ENCODE measurements around the gene PHKA1.

The PHKA1 gene

DNA sequence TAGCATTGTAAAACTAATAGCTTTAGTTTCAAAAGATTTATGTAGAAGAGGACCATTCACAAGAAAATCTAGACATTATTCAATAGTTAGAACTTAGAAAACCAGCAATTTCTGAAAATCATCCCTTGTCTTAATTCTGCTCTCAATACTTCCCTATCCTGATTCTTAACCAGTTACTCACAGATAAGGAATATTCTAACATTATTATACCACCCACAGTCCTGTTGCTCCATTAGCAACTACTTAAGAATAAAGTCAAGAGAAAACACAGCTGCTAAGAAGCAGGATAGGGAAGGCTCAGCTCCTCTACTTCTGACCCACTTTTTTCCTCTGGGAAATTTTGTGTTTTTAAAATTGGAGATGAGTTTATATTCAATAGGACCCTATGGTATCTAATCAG, 47.7 kb downstream of the PHKA1 start:
- H3K27ac ChIP-seq (ENCODE audit: low read length): no peak overlapping the region
- no peaks in the 10 kb centered on the region for H3K4me1 ChIP-seq (ENCODE audit: control insufficient read depth in 1 of 2, insufficient read depth in 2 of 2, low read length in 2 of 2)
- H3K27me3 ChIP-seq (ENCODE audit: low read depth, low read length): no peaks in the 10 kb centered on the region
- H3K4me3 ChIP-seq (ENCODE audit: low read depth in 1 of 2, low read length in 2 of 2): no peak overlapping the region
- no peaks in the 10 kb centered on the region for H3K36me3 ChIP-seq (ENCODE audit: control insufficient read depth in 1 of 2, insufficient read depth in 2 of 2, low read length in 2 of 2)
- H3K9me3 ChIP-seq (ENCODE audit: control insufficient read depth in 1 of 2, low read length in 2 of 2): no peaks in the 10 kb centered on the region

DNA sequence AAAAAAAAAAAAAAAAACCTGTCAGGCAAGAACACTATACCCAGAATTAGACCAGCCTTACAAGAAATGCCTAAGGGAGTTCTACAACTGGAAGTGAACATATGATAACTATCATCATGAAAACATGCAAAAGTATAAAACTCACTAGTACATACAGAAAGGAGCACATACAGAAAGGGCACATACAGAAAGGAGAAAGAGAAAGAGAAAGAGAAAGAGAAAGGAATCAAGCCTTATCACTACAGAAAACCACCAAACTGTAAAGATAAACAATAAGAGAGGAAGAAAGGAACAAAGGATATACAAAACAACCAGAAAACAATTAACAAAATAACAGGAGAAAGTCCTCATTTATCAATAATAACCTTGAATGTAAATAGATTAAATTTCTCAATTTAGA, 50.4 kb downstream of the PHKA1 start:
- no peaks in the 10 kb centered on the region for H3K27me3 ChIP-seq (ENCODE audit: low read depth, low read length)

DNA sequence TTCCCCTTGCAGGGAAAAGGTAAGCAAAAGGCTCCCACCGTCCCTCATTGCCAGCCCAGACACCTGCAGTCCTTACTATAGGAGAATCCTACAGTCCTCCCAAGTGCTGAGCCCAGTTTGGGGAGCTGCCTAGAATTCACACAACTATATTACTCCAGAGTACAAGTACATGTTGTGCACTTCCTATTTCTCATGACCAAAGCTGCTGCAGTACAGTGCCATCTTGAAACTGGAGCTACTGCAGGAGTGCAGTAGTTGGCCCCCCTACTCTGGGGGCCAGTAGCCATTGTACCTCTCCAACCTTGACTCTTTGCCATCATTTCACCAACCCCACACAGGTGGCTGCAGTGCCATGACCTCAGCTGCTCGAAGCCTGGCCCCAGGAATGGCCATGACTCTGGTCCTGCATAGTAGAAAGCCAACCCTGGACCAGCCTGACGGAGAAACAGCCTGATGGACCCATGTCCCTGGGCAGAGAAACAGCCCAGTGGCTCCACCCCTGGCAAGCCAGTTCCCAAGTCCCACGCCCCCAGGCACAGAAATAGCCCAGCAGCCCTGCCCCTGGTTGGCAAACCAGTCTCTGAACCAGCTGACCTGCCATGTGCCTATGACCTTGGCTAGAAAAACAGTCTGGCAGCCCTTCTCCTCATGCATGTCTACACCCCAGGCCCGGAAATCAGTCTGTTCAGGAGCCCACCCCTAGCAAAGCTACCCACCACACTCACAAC, 51.9 kb downstream of the PHKA1 start:
- H3K27ac ChIP-seq (ENCODE audit: low read length): no peak overlapping the region
- no peaks in the 10 kb centered on the region for H3K36me3 ChIP-seq (ENCODE audit: control insufficient read depth in 1 of 2, insufficient read depth in 2 of 2, low read length in 2 of 2)
- H3K4me1 ChIP-seq (ENCODE audit: control insufficient read depth in 1 of 2, insufficient read depth in 2 of 2, low read length in 2 of 2): no peaks in the 10 kb centered on the region
- H3K4me3 ChIP-seq (ENCODE audit: low read depth in 1 of 2, low read length in 2 of 2): no peak overlapping the region
- no peaks in the 10 kb centered on the region for H3K9me3 ChIP-seq (ENCODE audit: control insufficient read depth in 1 of 2, low read length in 2 of 2)
- no peaks in the 10 kb centered on the region for H3K27me3 ChIP-seq (ENCODE audit: low read depth, low read length)

More for the DNA sequence above, 50.4 kb downstream of the PHKA1 start:
- no peaks in the 10 kb centered on the region for H3K4me1 ChIP-seq (ENCODE audit: control insufficient read depth in 1 of 2, insufficient read depth in 2 of 2, low read length in 2 of 2)
- H3K9me3 ChIP-seq (ENCODE audit: control insufficient read depth in 1 of 2, low read length in 2 of 2): no peaks in the 10 kb centered on the region
- no peaks in the 10 kb centered on the region for H3K36me3 ChIP-seq (ENCODE audit: control insufficient read depth in 1 of 2, insufficient read depth in 2 of 2, low read length in 2 of 2)
- H3K4me3 ChIP-seq (ENCODE audit: low read depth in 1 of 2, low read length in 2 of 2): no peak overlapping the region
- H3K27ac ChIP-seq (ENCODE audit: low read length): no peak overlapping the region

- Histone ChIP-seq H3K4me3 (ENCODE audit: low read depth in 1 of 2, low read length in 2 of 2) (no peak overlapping the region), H3K9me3 (ENCODE audit: control insufficient read depth in 1 of 2, low read length in 2 of 2) (no peaks in the 10 kb centered on the region), H3K27me3 (ENCODE audit: low read depth, low read length) (no peaks in the 10 kb centered on the region), H3K27ac (ENCODE audit: low read length) (no peak overlapping the region), H3K4me1 (ENCODE audit: control insufficient read depth in 1 of 2, insufficient read depth in 2 of 2, low read length in 2 of 2) (no peaks in the 10 kb centered on the region), H3K36me3 (ENCODE audit: control insufficient read depth in 1 of 2, insufficient read depth in 2 of 2, low read length in 2 of 2) (no peaks in the 10 kb centered on the region)
These were observed 54.4 kb downstream of the PHKA1 start for GRCh38 chrX:72659723-72660122.

DNA sequence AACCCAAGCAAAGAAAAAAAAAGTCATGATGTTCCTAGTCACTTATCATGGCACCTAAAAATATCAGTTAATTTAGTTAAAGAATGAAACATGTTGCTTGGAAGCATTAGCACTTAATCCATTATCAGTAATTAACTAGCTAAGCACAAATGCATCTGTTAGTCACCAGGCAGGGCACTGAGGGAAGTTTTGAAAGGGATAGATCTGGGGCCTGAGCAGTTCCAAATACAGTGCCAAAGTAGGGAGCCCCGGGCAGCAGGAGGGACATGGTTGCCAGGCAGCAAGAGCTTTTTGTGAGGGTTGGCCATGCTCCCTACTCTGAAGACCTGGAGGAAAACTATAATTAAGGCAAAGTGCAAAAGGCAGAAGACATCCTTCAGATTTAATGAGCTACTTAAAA, 62.0 kb downstream of the PHKA1 start:
- H3K36me3 ChIP-seq (ENCODE audit: control insufficient read depth in 1 of 2, insufficient read depth in 2 of 2, low read length in 2 of 2): no peaks in the 10 kb centered on the region
- H3K27ac ChIP-seq (ENCODE audit: low read length): no peak overlapping the region
- H3K27me3 ChIP-seq (ENCODE audit: low read depth, low read length): no peaks in the 10 kb centered on the region
- no peak overlapping the region for H3K4me3 ChIP-seq (ENCODE audit: low read depth in 1 of 2, low read length in 2 of 2)
- no peaks in the 10 kb centered on the region for H3K9me3 ChIP-seq (ENCODE audit: control insufficient read depth in 1 of 2, low read length in 2 of 2)
- no peaks in the 10 kb centered on the region for H3K4me1 ChIP-seq (ENCODE audit: control insufficient read depth in 1 of 2, insufficient read depth in 2 of 2, low read length in 2 of 2)

DNA sequence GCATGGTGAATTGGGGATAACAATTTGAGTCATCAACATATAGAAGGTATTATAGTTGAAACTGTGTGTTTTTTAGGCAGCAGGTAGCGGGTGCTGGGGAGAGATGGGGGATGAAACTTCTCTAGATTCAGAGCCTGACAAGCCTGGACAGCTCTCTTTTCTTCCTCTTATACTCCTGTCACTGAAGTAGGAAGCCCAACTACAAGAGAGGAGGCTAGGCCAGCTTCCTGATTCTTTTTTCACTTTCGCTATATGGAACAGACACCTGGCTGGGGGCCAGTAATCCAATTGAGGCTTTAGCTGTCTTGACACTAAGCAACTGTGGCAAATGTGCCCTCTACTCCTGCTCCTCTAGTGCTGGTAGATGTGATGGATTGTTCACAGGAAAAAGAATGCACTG, 69.2 kb downstream of the PHKA1 start:
- Histone ChIP-seq H3K27ac (ENCODE audit: low read length) (no peak overlapping the region), H3K4me1 (ENCODE audit: control insufficient read depth in 1 of 2, insufficient read depth in 2 of 2, low read length in 2 of 2) (no peaks in the 10 kb centered on the region), H3K4me3 (ENCODE audit: low read depth in 1 of 2, low read length in 2 of 2) (no peak overlapping the region), H3K9me3 (ENCODE audit: control insufficient read depth in 1 of 2, low read length in 2 of 2) (no peaks in the 10 kb centered on the region), H3K27me3 (ENCODE audit: low read depth, low read length) (no peaks in the 10 kb centered on the region), H3K36me3 (ENCODE audit: control insufficient read depth in 1 of 2, insufficient read depth in 2 of 2, low read length in 2 of 2) (no peaks in the 10 kb centered on the region)

GRCh38 chrX:72641611-72642010, 72.5 kb downstream of the PHKA1 start:
- no peak overlapping the region for H3K27ac ChIP-seq (ENCODE audit: low read length)
- H3K27me3 ChIP-seq (ENCODE audit: low read depth, low read length): no peaks in the 10 kb centered on the region
- no peaks in the 10 kb centered on the region for H3K9me3 ChIP-seq (ENCODE audit: control insufficient read depth in 1 of 2, low read length in 2 of 2)
- no peaks in the 10 kb centered on the region for H3K4me1 ChIP-seq (ENCODE audit: control insufficient read depth in 1 of 2, insufficient read depth in 2 of 2, low read length in 2 of 2)
- no peak overlapping the region for H3K4me3 ChIP-seq (ENCODE audit: low read depth in 1 of 2, low read length in 2 of 2)
- H3K36me3 ChIP-seq (ENCODE audit: control insufficient read depth in 1 of 2, insufficient read depth in 2 of 2, low read length in 2 of 2): no peaks in the 10 kb centered on the region

GRCh38 chrX:72635930-72636329, 78.2 kb downstream of the PHKA1 start:
- Histone ChIP-seq H3K27me3 (ENCODE audit: low read depth, low read length) (no peaks in the 10 kb centered on the region), H3K36me3 (ENCODE audit: control insufficient read depth in 1 of 2, insufficient read depth in 2 of 2, low read length in 2 of 2) (no peaks in the 10 kb centered on the region), H3K9me3 (ENCODE audit: control insufficient read depth in 1 of 2, low read length in 2 of 2) (no peaks in the 10 kb centered on the region), H3K27ac (ENCODE audit: low read length) (no peak overlapping the region), H3K4me1 (ENCODE audit: control insufficient read depth in 1 of 2, insufficient read depth in 2 of 2, low read length in 2 of 2) (no peaks in the 10 kb centered on the region), H3K4me3 (ENCODE audit: low read depth in 1 of 2, low read length in 2 of 2) (no peak overlapping the region)

- no peaks in the 10 kb centered on the region for H3K27me3 ChIP-seq (ENCODE audit: low read depth, low read length)
- H3K36me3 ChIP-seq (ENCODE audit: control insufficient read depth in 1 of 2, insufficient read depth in 2 of 2, low read length in 2 of 2): no peaks in the 10 kb centered on the region
- H3K27ac ChIP-seq (ENCODE audit: low read length): peak overlapping the region; percentile 16
These were observed 79.8 kb downstream of the PHKA1 start for GRCh38 chrX:72634331-72634730.

GRCh38 chrX:72630185-72630584, 83.9 kb downstream of the PHKA1 start:
- no peaks in the 10 kb centered on the region for H3K36me3 ChIP-seq (ENCODE audit: control insufficient read depth in 1 of 2, insufficient read depth in 2 of 2, low read length in 2 of 2)
- no peak overlapping the region for H3K27ac ChIP-seq (ENCODE audit: low read length)
- H3K9me3 ChIP-seq (ENCODE audit: control insufficient read depth in 1 of 2, low read length in 2 of 2): no peaks in the 10 kb centered on the region
- no peaks in the 10 kb centered on the region for H3K4me1 ChIP-seq (ENCODE audit: control insufficient read depth in 1 of 2, insufficient read depth in 2 of 2, low read length in 2 of 2)
- no peak overlapping the region for H3K4me3 ChIP-seq (ENCODE audit: low read depth in 1 of 2, low read length in 2 of 2)
- no peaks in the 10 kb centered on the region for H3K27me3 ChIP-seq (ENCODE audit: low read depth, low read length)

More at GRCh38 chrX:72634331-72634730, 79.8 kb downstream of the PHKA1 start:
- no peak overlapping the region for H3K4me3 ChIP-seq (ENCODE audit: low read depth in 1 of 2, low read length in 2 of 2)
- H3K9me3 ChIP-seq (ENCODE audit: control insufficient read depth in 1 of 2, low read length in 2 of 2): no peaks in the 10 kb centered on the region
- no peaks in the 10 kb centered on the region for H3K4me1 ChIP-seq (ENCODE audit: control insufficient read depth in 1 of 2, insufficient read depth in 2 of 2, low read length in 2 of 2)

- H3K4me3 ChIP-seq (ENCODE audit: low read depth in 1 of 2, low read length in 2 of 2): no peak overlapping the region
- no peaks in the 10 kb centered on the region for H3K9me3 ChIP-seq (ENCODE audit: control insufficient read depth in 1 of 2, low read length in 2 of 2)
- no peak overlapping the region for H3K27ac ChIP-seq (ENCODE audit: low read length)
- peaks cover 0 to 10% of the 10 kb centered on the region in 2 donors for H3K36me3 ChIP-seq (ENCODE audit: control insufficient read depth in 1 of 2, insufficient read depth in 2 of 2, low read length in 2 of 2)
- no peaks in the 10 kb centered on the region for H3K27me3 ChIP-seq (ENCODE audit: low read depth, low read length)
- H3K4me1 ChIP-seq (ENCODE audit: control insufficient read depth in 1 of 2, insufficient read depth in 2 of 2, low read length in 2 of 2): no peaks in the 10 kb centered on the region
These were observed 89.9 kb downstream of the PHKA1 start for GRCh38 chrX:72624194-72624593.
